Non-pigmented ciliary epithelial cell (primary cell): ENCODE data around the gene RAPGEF6.
"Not testable (repeated sequence)": the region's sequence is repeated elsewhere in the genome, so short reads cannot be mapped to it uniquely, and the experiment has no call there.

Source experiments
- DNase-seq: peaks from one replicate; pipeline ENCODE4 v3.0.0-alpha.2; 2010; ENCODE audit warnings: low read depth

Gene RAPGEF6

GRCh38 chr5:131509801-131510200 is 125.2 kb downstream of the RAPGEF6 start:
- DNase-seq: no peak

DNA sequence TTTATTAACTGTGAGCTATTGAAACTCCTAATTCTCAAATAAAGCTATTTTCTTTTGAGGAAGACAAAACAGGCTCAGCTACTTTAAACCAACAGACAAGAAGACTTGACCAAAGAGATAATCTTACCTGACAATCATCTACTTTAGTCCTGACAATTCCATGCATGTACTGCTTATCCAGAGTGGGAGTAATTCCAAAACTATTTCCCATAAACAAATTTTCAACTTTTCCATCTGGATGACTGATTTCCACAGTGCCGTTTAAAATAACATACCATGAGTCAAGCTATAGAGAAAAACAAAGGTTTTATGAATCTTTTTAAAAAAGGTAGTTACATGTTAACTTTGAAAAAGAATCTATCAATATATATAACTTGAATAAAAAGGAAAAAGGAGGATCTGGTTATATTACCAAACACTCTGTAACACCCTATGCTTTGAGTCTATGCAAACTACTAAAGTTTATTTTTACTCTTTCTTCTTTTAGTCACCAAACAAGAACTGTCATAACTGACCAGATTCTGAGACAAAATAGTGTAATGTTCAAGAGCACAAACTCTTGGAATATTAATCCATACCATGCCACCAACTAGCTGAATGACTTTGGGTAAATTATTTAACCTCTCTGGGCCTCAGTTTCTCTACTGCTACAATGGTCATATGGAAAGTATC is 129.7 kb downstream of the RAPGEF6 start:
- no peak for DNase-seq

- no peak for DNase-seq
These were observed 138.7 kb downstream of the RAPGEF6 start for GRCh38 chr5:131496400-131496713.

DNA sequence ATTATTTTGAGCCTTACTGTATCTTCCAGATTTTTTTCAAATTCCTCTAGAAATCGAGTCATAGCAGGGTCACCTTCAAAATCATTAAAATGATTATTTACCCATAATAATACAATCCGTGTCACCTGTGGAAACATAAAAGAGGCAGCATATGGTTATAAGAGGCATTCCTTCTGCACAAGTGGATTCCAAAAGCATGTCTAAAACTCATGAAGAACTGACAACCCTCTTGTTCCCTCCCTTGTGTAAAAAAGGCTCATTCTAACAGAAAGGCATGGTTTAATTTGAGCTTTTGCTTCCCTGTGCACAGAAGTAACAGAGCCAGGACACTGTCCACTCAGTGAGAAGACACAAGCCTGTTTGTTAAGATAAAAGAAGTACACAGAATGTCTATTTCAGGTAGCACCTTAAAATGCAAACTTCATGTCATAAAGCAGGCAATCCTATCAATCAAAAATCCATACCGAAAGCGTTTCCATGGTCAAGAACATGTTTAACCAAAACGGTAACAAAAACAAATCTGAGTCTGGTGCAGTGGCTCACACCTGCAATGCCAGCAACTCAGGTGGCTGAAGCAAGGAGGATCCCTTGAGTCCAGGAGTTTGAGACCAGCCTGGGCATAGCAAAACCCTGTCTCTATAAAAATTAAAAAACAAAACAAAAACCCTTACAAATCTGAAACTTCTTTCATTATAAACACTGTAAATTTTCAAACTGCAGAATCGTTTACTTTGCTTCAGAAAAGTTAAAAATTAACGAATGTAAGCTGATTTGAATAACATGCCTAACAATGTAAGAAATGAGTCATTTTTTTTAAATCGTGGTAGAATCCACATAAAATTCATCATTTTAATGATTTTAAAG is 139.3 kb downstream of the RAPGEF6 start:
- no peak for DNase-seq

- DNase-seq: no peak
These were observed 143.3 kb downstream of the RAPGEF6 start for GRCh38 chr5:131491749-131492148.

DNA sequence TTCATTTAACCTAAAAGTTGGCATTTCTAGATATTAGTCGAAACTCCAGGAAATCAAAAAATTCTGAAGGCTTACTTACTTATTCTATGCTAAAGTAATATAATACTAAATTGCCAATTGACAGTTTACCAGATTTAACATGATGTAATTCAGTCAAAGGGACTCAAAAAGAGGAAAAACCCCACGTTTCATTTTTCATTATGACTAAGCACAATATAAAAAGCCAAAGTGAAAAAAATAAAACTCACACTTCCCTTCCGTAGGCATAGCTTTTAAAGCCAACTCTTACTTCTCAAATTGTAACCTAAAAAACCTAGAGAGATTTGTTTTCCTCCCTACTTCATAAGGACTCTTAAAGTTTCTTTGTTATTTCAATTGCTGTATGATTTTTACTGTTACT is 146.6 kb downstream of the RAPGEF6 start:
- DNase-seq: no peak

GRCh38 chr5:131487371-131487770 is 147.7 kb downstream of the RAPGEF6 start:
- not testable (repeated sequence) for DNase-seq

DNA sequence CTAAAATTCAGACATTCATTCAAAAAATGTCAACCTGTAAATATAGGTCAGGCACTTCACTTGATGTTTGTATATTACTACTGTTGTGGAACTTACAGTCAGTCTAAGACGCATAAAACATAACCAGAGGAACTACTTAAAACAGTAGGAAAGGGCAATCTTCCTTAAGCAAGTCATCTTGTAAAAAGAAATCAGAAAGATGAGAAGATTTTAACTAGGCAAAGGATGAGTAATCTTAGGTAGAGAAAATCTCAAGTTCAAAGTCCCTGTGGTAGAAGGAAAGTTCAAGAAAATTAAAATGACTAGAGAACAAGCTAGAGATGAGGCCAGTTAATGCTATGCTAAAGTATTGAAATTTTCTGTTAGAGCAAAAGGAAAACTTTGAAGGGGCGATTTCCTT is 152.4 kb downstream of the RAPGEF6 start:
- no peak for DNase-seq

DNA sequence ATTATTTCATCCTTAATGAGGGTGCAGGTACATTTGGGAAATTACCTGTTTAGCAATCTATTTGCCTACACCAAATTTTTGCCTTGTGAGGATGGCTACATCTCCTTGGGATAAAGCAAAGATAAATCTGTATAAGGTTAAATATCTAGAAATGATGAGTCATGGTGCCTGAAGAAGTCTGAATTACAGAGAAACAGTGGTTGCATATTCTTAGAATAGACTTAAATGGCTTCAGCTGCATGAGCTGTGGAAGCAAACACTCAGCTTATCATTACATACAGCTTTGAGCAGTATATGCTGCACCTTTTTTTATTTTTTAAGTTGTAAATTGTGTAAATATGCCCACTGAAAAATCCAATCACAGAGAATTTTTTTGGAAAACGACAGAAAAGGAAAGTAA is 153.5 kb downstream of the RAPGEF6 start:
- no peak for DNase-seq

- DNase-seq: no peak
These were observed 159.5 kb downstream of the RAPGEF6 start for GRCh38 chr5:131475541-131475941.

GRCh38 chr5:131473731-131474130 is 161.3 kb downstream of the RAPGEF6 start:
- DNase-seq: no peak

- peak; percentile 62 for DNase-seq
These were observed 168.8 kb downstream of the RAPGEF6 start for GRCh38 chr5:131466171-131466766.

DNA sequence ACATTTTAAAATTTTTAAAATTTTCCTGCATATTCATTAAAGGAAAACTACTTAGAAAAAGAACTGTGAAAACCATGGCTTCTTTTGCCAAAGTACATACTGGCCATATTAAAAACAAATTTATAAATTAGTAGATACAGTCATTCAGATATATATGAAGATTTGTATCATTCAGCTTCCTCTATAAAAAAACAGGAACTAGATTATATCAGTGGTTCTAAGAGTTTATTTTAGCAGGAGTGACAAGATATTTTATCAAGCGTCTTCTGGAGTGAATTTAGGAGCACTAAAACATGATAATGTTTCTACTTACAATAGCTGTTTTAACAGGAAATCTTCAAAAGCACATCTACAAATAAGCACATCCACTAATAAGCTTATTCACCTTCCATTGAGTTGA is 171.4 kb downstream of the RAPGEF6 start:
- DNase-seq: no peak

GRCh38 chr5:131462454-131462853 is 172.6 kb downstream of the RAPGEF6 start:
- no peak for DNase-seq

- DNase-seq: no peak
These were observed 173.3 kb downstream of the RAPGEF6 start for GRCh38 chr5:131461742-131462141.

DNA sequence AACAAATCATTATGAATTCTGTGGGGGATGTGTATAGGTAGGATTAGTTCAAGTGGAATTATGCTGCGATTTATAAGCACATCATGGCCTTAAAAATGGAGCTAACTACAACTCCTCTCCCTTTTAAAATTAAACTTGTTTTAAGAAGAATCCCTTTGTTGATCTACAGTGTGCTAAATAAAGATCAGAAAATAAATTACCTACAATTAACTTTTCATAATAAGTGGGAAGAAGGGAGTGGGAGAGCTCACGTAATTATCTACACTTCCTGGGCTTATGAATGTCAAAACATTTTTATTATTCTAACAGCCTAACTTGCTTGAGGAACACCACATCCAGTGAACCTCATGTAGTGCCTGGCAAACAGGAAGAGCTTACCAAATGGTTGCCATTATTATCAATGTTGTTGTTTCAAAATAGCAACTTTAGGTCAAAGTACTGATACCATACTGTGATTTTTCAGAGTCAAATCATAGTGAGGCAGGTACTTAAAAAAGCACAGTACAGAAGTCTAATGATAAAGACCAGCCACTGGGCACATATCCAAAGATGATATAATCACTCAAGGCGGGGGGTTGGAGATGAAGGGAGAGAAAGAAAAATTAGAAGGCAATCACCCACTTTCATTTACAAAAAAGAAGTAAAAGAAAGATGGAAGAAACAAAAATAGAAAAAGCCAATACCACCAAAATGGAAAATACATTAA is 174.0 kb downstream of the RAPGEF6 start:
- DNase-seq: no peak

GRCh38 chr5:131460133-131460532 is 174.9 kb downstream of the RAPGEF6 start:
- no peak for DNase-seq

GRCh38 chr5:131459216-131459615 is 175.8 kb downstream of the RAPGEF6 start:
- DNase-seq: no peak

GRCh38 chr5:131457193-131457592 is 177.8 kb downstream of the RAPGEF6 start:
- no peak for DNase-seq

GRCh38 chr5:131450941-131451340 is 184.1 kb downstream of the RAPGEF6 start:
- DNase-seq: no peak

GRCh38 chr5:131441184-131441583 is 193.8 kb downstream of the RAPGEF6 start:
- no peak for DNase-seq

- no peak for DNase-seq
These were observed 198.9 kb downstream of the RAPGEF6 start for GRCh38 chr5:131436081-131436480.

- DNase-seq: no peak
These were observed 201.9 kb downstream of the RAPGEF6 start for GRCh38 chr5:131433109-131433508.
